HEK293T (cell line): Measurements from ENCODE around the gene GCC1.
"Not testable (repeated sequence)": the region's sequence is repeated elsewhere in the genome, so short reads cannot be mapped to it uniquely, and the experiment has no call there.

Experiments
- CTCF ChIA-PET: fragments of 350-600 bp; formaldehyde crosslinking; extraction: SDS; loops from one replicate; lab custom pipeline; 2021; ENCODE audit warnings: antibody characterized with exemption, inconsistent platforms; lab: Yijun Ruan, JAX
- POLR2A ChIA-PET: fragments of 350-600 bp; formaldehyde crosslinking; extraction: SDS; loops from one replicate; lab custom pipeline; 2020; ENCODE audit warnings: antibody characterized with exemption, inconsistent platforms; lab: Yijun Ruan, JAX
- DNase-seq: peaks from one replicate; pipeline ENCODE4 v3.0.0; 2012; ENCODE audit warnings: mixed read lengths; ENCODE audit errors: extremely low spot score
- ARNT ChIP-seq: fragments of 450-650 bp; IDR thresholded peaks from 2 replicates; pipeline ENCODE4 v1.6.1; 2017; ENCODE audit warnings: mild to moderate bottlenecking
- BHLHE40 ChIP-seq: fragments of 450-650 bp; IDR thresholded peaks from 2 replicates; pipeline ENCODE4 v1.6.1; 2016; ENCODE audit warnings: mild to moderate bottlenecking, moderate library complexity, borderline replicate concordance
- CTBP1 ChIP-seq: fragments of 450-650 bp; IDR thresholded peaks from 2 replicates; pipeline ENCODE4 v1.6.1; 2016; ENCODE audit warnings: borderline replicate concordance
- ELF4 ChIP-seq: fragments of 450-650 bp; IDR thresholded peaks from 2 replicates; pipeline ENCODE4 v1.6.1; 2017; ENCODE audit warnings: antibody characterized with exemption
- FOXA1 ChIP-seq: fragments of 450-650 bp; IDR thresholded peaks from 2 replicates; pipeline ENCODE4 v1.6.1; 2016; ENCODE audit warnings: mild to moderate bottlenecking
- FOXK2 ChIP-seq: fragments of 450-650 bp; IDR thresholded peaks from 2 replicates; pipeline ENCODE4 v1.6.1; 2016; ENCODE audit warnings: mild to moderate bottlenecking
- FOXM1 ChIP-seq: fragments of 450-650 bp; IDR thresholded peaks from 2 replicates; pipeline ENCODE4 v1.6.1; 2017; ENCODE audit warnings: mild to moderate bottlenecking, borderline replicate concordance
- HDGF ChIP-seq: fragments of 450-650 bp; IDR thresholded peaks from 2 replicates; pipeline ENCODE4 v1.6.1; 2017; ENCODE audit warnings: antibody characterized with exemption, borderline replicate concordance
- L3MBTL2 ChIP-seq: fragments of 450-650 bp; conservative IDR thresholded peaks from 2 replicates; pipeline ENCODE4 v1.6.1; 2016; ENCODE audit warnings: mild to moderate bottlenecking
- LEF1 ChIP-seq: fragments of 450-650 bp; IDR thresholded peaks from 2 replicates; pipeline ENCODE4 v1.6.1; 2017; ENCODE audit warnings: mild to moderate bottlenecking, borderline replicate concordance
- NFRKB ChIP-seq: fragments of 450-650 bp; IDR thresholded peaks from 2 replicates; pipeline ENCODE4 v1.6.1; 2016; ENCODE audit warnings: mild to moderate bottlenecking, moderate library complexity
- SP1 ChIP-seq: fragments of 450-650 bp; IDR thresholded peaks from 2 replicates; pipeline ENCODE4 v1.6.1; 2017
- SUZ12 ChIP-seq: fragments of 450-650 bp; IDR thresholded peaks from 2 replicates; pipeline ENCODE4 v1.6.1; 2016; ENCODE audit warnings: mild to moderate bottlenecking
- TARDBP ChIP-seq: fragments of 450-650 bp; IDR thresholded peaks from 2 replicates; pipeline ENCODE4 v1.6.1; 2016
- ZNF384 ChIP-seq: fragments of 450-650 bp; IDR thresholded peaks from 2 replicates; pipeline ENCODE4 v1.6.1; 2016
- TF ChIP-seq, protein P1 (sequence below): fragments of 450-650 bp; IDR thresholded peaks from 2 replicates; pipeline ENCODE4 v1.6.1; 2016

Gene GCC1

DNA sequence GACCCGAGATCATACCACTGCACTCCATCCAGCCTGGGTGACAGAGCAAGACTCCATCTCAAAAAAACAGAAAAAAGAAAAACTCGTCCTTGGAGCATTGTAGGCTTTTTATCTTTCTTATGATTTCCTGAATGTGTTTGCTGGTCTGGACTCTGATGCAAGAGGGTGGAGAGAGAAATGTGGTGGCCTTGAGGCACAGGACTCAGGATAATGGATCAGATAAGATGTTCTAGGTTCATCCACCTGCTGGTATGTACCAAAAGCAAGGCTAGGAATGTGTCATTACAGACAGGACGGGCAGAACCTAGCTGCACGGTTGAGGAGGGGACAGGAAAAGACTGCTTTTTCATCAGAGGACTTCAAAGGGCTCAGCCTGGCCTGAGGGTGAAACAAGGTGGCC is 33.5 kb downstream of the GCC1 start:
- DNase-seq, result no peak
- no peak for TF ChIP-seq CTBP1
- TF ChIP-seq TARDBP, result no peak
- no peak for TF ChIP-seq NFRKB
- no peak for TF ChIP-seq HDGF
- TF ChIP-seq LEF1, result no peak
- no peak for TF ChIP-seq FOXK2
- no peak for TF ChIP-seq FOXM1
- TF ChIP-seq SP1, result no peak
- TF ChIP-seq ZNF384, result no peak
- TF ChIP-seq ARNT, result no peak
- TF ChIP-seq, protein P1, sequence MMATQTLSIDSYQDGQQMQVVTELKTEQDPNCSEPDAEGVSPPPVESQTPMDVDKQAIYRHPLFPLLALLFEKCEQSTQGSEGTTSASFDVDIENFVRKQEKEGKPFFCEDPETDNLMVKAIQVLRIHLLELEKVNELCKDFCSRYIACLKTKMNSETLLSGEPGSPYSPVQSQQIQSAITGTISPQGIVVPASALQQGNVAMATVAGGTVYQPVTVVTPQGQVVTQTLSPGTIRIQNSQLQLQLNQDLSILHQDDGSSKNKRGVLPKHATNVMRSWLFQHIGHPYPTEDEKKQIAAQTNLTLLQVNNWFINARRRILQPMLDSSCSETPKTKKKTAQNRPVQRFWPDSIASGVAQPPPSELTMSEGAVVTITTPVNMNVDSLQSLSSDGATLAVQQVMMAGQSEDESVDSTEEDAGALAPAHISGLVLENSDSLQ, result no peak
- no peak for TF ChIP-seq FOXA1
- no peak for TF ChIP-seq BHLHE40
- TF ChIP-seq ELF4, result no peak
- TF ChIP-seq L3MBTL2, result no peak
- no peak for TF ChIP-seq SUZ12
- CTCF ChIA-PET, result no interaction called here
- POLR2A ChIA-PET, result no interaction called here

- TF ChIP-seq HDGF, result no peak
- TF ChIP-seq LEF1, result no peak
- TF ChIP-seq ELF4, result no peak
- no peak for TF ChIP-seq SP1
- no peak for TF ChIP-seq L3MBTL2
- no peak for TF ChIP-seq FOXM1
- TF ChIP-seq FOXK2, result no peak
- TF ChIP-seq NFRKB, result no peak
- TF ChIP-seq CTBP1, result no peak
- no peak for TF ChIP-seq FOXA1
- TF ChIP-seq BHLHE40, result no peak
- no peak for TF ChIP-seq SUZ12
- no peak for TF ChIP-seq ARNT
- TF ChIP-seq, protein P1, result no peak
- no peak for TF ChIP-seq TARDBP
- POLR2A ChIA-PET, result no interaction called here
- peak; percentile 19 for DNase-seq
- CTCF ChIA-PET, result no interaction called here
Observed at GRCh38 chr7:127550247-127550646, 35.1 kb downstream of the GCC1 start.

DNA sequence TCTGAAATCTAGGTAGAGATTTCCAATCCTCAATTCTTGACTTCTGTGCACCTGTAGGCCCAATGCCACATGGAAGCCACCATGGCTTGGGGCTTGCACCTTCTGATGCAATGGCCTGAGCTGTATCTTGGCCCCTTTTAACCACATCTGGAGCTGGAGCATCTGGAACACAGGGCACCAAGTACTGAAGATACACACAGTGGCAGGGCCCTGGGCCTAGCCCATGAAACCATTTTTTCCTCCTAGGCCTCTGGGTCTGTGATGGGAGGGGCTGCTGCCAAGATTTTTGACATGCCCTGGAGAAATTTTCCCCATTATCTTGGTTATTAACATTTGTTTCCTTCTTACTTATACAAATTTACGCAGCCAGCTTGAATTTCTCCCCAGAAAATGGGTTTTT is 39.1 kb downstream of the GCC1 start:
- no peak for DNase-seq
- ChIA-PET CTCF (no interaction called here), POLR2A (no interaction called here)
- TF ChIP-seq SP1 (no peak), ELF4 (no peak), NFRKB (no peak), BHLHE40 (no peak), CTBP1 (no peak), L3MBTL2 (no peak), FOXM1 (no peak), SUZ12 (no peak), FOXK2 (no peak), FOXA1 (no peak), TARDBP (no peak), HDGF (no peak), LEF1 (no peak), ZNF384 (no peak), ARNT (no peak)
- TF ChIP-seq, protein P1, result no peak

GRCh38 chr7:127541548-127541947 is 43.8 kb downstream of the GCC1 start:
- TF ChIP-seq SP1, result no peak
- ChIA-PET POLR2A (no interaction called here), CTCF (no interaction called here)
- no peak for DNase-seq

- CTCF ChIA-PET, DNase-seq, POLR2A ChIA-PET: not testable (repeated sequence)
Observed at GRCh38 chr7:127540461-127540860, 44.9 kb downstream of the GCC1 start.

DNA sequence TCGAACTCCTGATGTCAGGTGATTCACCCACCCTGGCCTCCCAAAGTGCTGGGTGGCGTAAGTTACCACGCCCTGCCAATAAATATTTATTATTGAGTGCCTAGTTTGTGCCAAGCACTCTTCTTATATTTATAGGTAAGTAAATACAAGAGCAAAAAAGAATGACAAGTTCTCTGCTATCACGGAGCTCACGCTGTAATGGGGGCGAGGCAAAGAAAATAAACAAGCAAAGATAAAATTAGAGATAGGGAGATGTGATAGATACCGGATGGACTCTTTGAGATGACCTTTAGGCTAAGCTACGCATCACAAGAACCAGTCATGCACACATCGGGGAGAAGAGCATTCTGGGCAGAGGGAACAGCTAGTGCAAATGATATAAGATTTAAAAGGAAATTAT is 46.3 kb downstream of the GCC1 start:
- no peak for DNase-seq
- ChIA-PET POLR2A (no interaction called here), CTCF (no interaction called here)
- TF ChIP-seq FOXM1 (no peak), ARNT (no peak), TARDBP (no peak), BHLHE40 (no peak), ELF4 (no peak), LEF1 (no peak), SUZ12 (no peak), L3MBTL2 (no peak), ZNF384 (no peak), FOXK2 (no peak), FOXA1 (no peak), CTBP1 (no peak), HDGF (no peak), SP1 (no peak)

DNA sequence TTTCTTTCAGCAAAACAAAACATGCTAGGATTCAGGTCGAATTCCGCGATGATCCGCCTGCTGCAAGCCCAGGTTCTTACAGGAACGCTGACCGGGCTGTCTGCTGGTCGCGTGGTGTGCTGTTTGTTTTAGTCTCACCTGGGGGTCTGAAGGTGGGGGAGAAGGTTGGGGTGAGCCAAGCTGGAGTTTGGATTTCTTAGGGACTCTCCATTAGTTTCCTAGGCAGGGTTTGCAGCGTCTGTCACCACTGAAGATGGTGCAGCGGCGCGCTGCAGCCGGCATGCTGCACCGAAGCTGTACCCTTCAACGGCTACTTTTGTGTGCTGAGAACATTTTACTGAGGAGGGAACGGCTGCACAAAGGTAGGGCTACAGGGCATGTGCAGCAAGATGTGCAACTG is 48.7 kb downstream of the GCC1 start:
- CTCF ChIA-PET, result no interaction called here

More for the DNA sequence above, 48.7 kb downstream of the GCC1 start:
- no peak for DNase-seq
- POLR2A ChIA-PET, result no interaction called here
- TF ChIP-seq SP1 (no peak), FOXM1 (no peak), ZNF384 (no peak), ELF4 (no peak), L3MBTL2 (no peak), FOXA1 (no peak), HDGF (no peak), BHLHE40 (no peak), TARDBP (no peak), FOXK2 (no peak), CTBP1 (no peak), LEF1 (no peak), SUZ12 (no peak), ARNT (no peak), NFRKB (no peak)
- TF ChIP-seq, protein P1, result no peak
